ENCODE results near the gene PPM1J.

DNA sequence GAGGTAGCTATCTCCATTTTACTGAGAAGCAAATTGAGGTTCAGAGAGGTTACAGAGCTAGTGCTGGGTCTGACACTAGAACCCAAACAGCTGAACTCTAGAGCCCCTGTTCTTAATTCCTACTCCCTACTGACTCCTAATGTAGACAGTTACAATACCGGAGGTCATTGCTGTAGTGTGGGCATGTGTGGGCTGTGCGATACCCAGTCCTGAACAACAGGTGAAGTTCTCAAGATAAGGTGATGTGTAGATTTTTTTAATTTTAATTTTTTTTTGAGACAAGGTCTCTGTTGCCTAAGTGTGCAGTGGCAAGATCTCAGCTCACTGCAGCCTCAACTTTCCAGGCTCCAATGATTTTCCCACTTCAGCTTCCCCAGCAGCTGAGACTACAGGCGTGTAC, 6.6 kb downstream of the PPM1J start:
- TF ChIP-seq EZH2 (IDR thresholded peaks at IDR 0.05; ENCODE audit: insufficient read depth, poor library complexity, severe bottlenecking) (no peak), EZH2phosphoT487 (IDR thresholded peaks at IDR 0.05; ENCODE audit: insufficient read depth, low read depth) (no peak)
